HAP-1 (cell line): Measurements from ENCODE around the gene SFXN5.
A peak's percentile ranks its signal among the peaks of the same experiment; 100 is the strongest.

Experiments
- DNase-seq, 2 experiments: peaks; one replicate each; pipeline ENCODE4 v3.0.0-alpha.2; 2016 to 2020; ENCODE audit warnings: low spot score in 2 of 2
- H3K27me3 ChIP-seq: fragments of 250-450 bp; sonication (Bioruptor Pico); 2 replicates; pipeline ENCODE4 v1.5.1; 2020; ENCODE audit warnings: low read depth, mild to moderate bottlenecking, moderate library complexity
- H3K36me3 ChIP-seq: fragments of 250-450 bp; sonication (Bioruptor Pico); replicated peaks from 2 replicates; pipeline ENCODE4 v1.5.1; 2020; ENCODE audit warnings: mild to moderate bottlenecking
- H3K4me1 ChIP-seq: fragments of 250-450 bp; sonication (Bioruptor Pico); 2 replicates; pipeline ENCODE4 v1.5.1; 2020; ENCODE audit warnings: mild to moderate bottlenecking
- H3K4me3 ChIP-seq: fragments of 250-450 bp; sonication (Bioruptor Pico); 2 replicates; pipeline ENCODE4 v1.5.1; 2020; ENCODE audit warnings: mild to moderate bottlenecking, moderate library complexity
- H3K9me3 ChIP-seq: fragments of 250-450 bp; sonication (Bioruptor Pico); 2 replicates; pipeline ENCODE4 v1.5.1; 2020; ENCODE audit warnings: mild to moderate bottlenecking, moderate library complexity
- in situ Hi-C: fragments of 300-500 bp; cut with MboI; formaldehyde crosslinking; loops from 3 replicates; pipeline ENCODE4 v1.14.3; 2020; ENCODE audit warnings: low sequenced_read_pairs, inconsistent platforms, mixed read lengths

Gene SFXN5

GRCh38 chr2:72898585-72898906 lies 173.0 kb downstream of the SFXN5 start:
- DNase-seq, result no peak
- H3K9me3 ChIP-seq, result no peaks in the 10 kb centered on the region
- no peak overlapping the region for H3K4me3 ChIP-seq
- H3K36me3 ChIP-seq, result no peaks in the 10 kb centered on the region
- peaks cover 25% of the 10 kb centered on the region for H3K27me3 ChIP-seq
- in situ Hi-C loops, result no loop called here
- H3K4me1 ChIP-seq, result no peaks in the 10 kb centered on the region

DNA sequence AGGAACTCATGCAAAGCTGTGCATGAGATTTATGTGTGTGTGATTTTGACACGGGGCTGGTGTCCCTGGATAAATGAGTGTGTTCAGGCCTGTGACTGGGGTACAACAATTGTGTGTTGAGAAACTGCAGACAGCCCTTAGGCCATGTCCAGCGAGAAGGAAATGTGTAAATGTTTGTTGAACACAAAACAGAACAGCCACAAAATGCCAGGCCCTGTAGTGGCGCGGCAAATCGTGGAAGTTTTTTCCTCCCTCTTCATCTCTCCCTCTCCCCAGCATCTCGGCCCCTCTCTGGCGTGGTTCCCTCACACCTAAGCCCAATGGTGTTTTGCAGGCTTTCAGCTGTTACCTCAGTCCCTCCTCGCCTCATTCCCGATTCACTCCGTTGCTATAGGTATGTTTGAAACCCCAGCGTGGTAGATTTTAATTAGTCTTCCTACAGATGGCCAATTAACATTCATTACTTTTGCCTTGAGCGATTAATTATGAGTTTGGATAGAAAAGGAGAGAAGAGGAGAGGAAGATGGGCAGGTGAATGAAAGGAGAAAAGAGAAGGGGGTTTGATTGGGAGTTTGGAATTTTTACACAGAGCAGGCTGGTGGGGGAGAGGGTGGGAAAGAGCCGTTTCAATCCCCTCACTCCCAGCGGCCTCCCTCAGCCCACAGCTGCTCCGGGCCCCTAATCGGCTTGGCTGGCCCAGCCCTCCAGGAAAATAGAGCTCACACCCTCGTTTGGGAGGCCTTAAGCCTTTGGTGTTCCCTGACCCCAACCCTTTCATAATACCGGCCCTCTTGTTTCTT lies 173.5 kb downstream of the SFXN5 start:
- H3K4me3 ChIP-seq, result no peak overlapping the region
- DNase-seq, result no peak
- in situ Hi-C loops, result no loop called here

DNA sequence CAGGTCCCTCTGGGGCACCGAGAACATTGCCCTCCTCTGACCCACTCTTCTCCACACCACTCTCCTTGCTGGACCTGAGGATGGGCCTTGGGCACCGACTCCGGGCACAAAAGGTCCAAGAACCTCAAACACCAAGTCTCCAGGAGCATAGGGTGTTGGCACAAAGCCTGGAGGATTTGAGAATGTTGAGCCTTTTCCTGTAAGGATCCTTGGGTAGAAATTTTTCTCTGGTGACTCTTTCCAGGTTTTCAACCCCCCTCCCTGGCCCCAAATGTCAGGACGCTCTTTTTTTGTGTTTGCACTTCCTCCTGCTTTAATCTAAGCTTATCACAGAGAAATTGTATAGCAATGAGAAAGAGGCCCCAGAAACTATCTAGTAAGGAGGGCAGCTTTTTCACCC lies 175.1 kb downstream of the SFXN5 start:
- no peaks in the 10 kb centered on the region for H3K9me3 ChIP-seq
- in situ Hi-C loops, result no loop called here
- no peak for DNase-seq
- peaks cover 5% of the 10 kb centered on the region; the same call in 1 of the 2 replicates for H3K27me3 ChIP-seq
- H3K4me1 ChIP-seq, result no peaks in the 10 kb centered on the region
- no peak overlapping the region for H3K4me3 ChIP-seq
- H3K36me3 ChIP-seq, result no peaks in the 10 kb centered on the region; the same call in 1 of the 2 replicates

More for the DNA sequence above, 173.5 kb downstream of the SFXN5 start:
- H3K9me3 ChIP-seq, result no peaks in the 10 kb centered on the region
- no peaks in the 10 kb centered on the region for H3K4me1 ChIP-seq
- peaks cover 19% of the 10 kb centered on the region for H3K27me3 ChIP-seq
- H3K36me3 ChIP-seq, result no peaks in the 10 kb centered on the region

DNA sequence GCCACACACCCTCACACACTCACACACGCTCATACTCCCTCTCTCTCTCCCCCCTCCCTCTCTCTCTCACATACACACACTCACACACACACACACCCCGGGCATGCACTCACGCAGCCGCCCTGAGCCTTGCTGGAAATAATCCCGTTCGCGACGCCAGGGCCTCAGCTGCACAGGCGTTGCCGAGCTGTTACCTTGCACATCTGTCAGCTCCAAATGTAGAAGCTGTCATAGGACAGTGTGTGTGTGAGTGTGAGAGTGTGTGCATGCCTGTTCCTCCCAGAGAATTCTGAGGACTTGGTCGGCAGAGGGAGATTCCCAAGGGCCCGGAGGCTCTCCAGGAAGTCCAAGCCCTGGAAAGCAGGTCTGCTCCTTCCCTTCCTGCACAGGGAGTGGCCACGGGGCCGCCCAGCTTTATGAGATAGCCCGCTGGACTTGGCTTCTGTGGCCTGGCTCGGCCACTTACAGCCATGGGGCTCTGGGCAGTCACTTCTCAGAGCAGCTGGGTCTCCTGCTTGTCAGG lies 175.7 kb downstream of the SFXN5 start:
- 0 out of 2 replicates have a peak, but pooled peaks cover 2% of the 10 kb centered on the region for H3K27me3 ChIP-seq
- no peaks in the 10 kb centered on the region for H3K4me1 ChIP-seq
- DNase-seq, result no peak
- in situ Hi-C loops, result no loop called here
- H3K4me3 ChIP-seq, result no peak overlapping the region
- no peaks in the 10 kb centered on the region; the same call in 1 of the 2 replicates for H3K36me3 ChIP-seq
- no peaks in the 10 kb centered on the region for H3K9me3 ChIP-seq

DNA sequence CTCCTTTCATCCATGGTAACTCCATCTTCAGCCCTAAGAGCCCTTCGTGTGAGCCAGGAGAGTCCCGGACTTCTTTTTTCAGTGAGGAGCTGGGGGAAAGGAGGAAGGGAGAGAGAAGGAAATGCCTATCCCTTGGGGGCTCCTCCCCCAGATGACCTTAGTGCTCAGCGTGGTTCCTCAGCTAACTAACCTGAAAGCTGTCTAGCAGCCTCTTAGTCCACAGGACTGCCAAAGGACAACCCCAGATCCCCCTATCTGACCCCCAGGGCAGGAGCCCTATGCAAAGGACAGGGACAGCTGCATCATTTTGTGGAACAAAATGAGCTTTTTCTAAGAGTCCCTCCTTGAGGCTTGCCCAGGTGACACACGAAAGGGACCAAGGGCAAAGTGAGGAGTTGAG lies 176.4 kb downstream of the SFXN5 start:
- no peaks in the 10 kb centered on the region for H3K4me1 ChIP-seq
- no peaks in the 10 kb centered on the region for H3K9me3 ChIP-seq
- H3K36me3 ChIP-seq, result no peaks in the 10 kb centered on the region; the same call in 1 of the 2 replicates
- 0 out of 2 replicates have a peak, but pooled peaks cover 2% of the 10 kb centered on the region for H3K27me3 ChIP-seq
- DNase-seq, result no peak
- in situ Hi-C loops, result no loop called here
- H3K4me3 ChIP-seq, result no peak overlapping the region

DNA sequence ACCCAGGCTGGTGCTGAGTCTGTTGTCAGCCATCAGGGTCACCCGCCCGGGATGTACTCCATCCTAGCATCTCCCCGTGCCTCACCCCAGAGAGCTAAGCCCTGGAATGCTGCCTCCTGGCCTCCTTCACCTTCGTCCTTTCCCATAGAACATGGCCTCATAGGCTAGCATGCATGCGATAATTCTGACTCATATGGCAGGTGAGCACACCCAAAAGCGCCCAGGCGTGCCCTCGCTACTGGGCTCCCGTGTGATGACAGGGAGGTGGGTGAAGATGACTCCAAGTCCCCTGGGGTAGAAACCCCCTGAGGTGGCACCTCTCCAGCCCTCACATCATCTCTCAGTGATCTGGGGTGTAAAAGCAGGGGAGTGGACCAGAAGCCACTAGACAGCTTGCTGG lies 177.0 kb downstream of the SFXN5 start:
- in situ Hi-C loops, result loop anchor here (5.0 kb wide), 1 partner anchor 268 kb away; no protein-coding TSS in a partner anchor
- no peaks in the 10 kb centered on the region for H3K9me3 ChIP-seq
- no peak overlapping the region for H3K4me3 ChIP-seq
- no peaks in the 10 kb centered on the region for H3K4me1 ChIP-seq
- H3K36me3 ChIP-seq, result peaks cover 4% of the 10 kb centered on the region; the same call in 1 of the 2 replicates
- H3K27me3 ChIP-seq, result 0 out of 2 replicates have a peak, but pooled peaks cover 2% of the 10 kb centered on the region
- no peak for DNase-seq

GRCh38 chr2:72893594-72894319 lies 177.8 kb downstream of the SFXN5 start:
- DNase-seq, result peak; percentile 58 to 77
- H3K36me3 ChIP-seq, result peaks cover 4% of the 10 kb centered on the region; the same call in 1 of the 2 replicates
- no peak overlapping the region for H3K4me3 ChIP-seq
- in situ Hi-C loops, result loop anchor here (5.0 kb wide), 1 partner anchor 269 kb away; no protein-coding TSS in a partner anchor
- H3K9me3 ChIP-seq, result no peaks in the 10 kb centered on the region
- H3K27me3 ChIP-seq, result 0 out of 2 replicates have a peak, but pooled peaks cover 2% of the 10 kb centered on the region
- peaks cover under 1% of the 10 kb centered on the region; the same call in 1 of the 2 replicates for H3K4me1 ChIP-seq

DNA sequence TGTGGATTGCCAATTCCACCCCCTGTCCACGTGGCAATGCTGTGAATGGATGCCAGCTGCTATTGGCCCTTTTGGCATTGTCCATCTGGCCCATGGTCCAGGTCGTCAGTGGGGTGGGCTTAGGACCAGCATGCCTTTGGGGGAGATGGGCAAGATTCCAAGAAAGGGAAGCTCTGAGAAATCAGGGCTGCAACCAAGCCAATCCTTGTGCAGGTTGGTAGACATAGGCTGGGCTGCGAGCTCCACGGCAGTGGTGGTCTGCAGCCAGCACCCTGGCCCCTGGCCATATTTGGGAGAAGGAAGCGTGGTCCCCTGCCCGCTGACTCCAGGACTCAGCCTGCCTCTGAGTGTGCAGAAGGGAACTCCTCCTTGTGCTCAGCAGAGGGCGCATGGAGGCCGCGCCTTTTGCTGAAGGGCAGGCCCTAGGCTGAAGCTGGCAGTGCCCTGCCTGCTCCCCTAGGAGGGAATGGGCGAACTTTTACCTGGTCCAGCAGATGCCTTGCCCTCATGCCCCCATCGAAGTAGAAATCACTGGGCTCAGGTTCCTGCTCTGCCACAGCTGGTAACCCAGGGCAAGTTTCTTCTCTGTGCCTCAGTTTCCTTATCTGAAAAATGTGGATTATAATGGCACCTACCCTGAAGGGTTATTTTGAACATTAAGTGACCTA lies 178.9 kb downstream of the SFXN5 start:
- Histone ChIP-seq H3K4me1 (peaks cover 4% of the 10 kb centered on the region), H3K9me3 (no peaks in the 10 kb centered on the region), H3K4me3 (no peak overlapping the region), H3K27me3 (0 out of 2 replicates have a peak, but pooled peaks cover 2% of the 10 kb centered on the region), H3K36me3 (peaks cover 4% of the 10 kb centered on the region; the same call in 1 of the 2 replicates)
- in situ Hi-C loops, result loop anchor here (5.0 kb wide), 1 partner anchor 270 kb away; no protein-coding TSS in a partner anchor
- peak in 1 of 2 experiments; percentile 58 for DNase-seq
